Adipose tissue (tissue), 3 donors: ENCODE data around the gene ERP44. TPM values are rescaled to one million over a fixed set of nuclear protein-coding genes. Genes with fewer than 3 reads are reported as not detected.
"Not testable (repeated sequence)": the region's sequence is repeated elsewhere in the genome, so short reads cannot be mapped to it uniquely, and the experiment has no call there.

Experiments
- H3K27ac ChIP-seq: one replicate; pipeline ENCODE4 v1.5.1; 2013; ENCODE audit warnings: low read depth, low read length
- WGBS, 3 donors: extraction: QIAGEN DNeasy Blood & Tissue Kit; methylation state at CpG; one replicate each; pipeline ENCODE4 v1.1.7; 2013; 5-methylcytosine and 5-hydroxymethylcytosine counted together
- polyA plus RNA-seq, 3 donors: library from polyadenylated mRNA; stranded (reverse); fragments of 200-250 nt; gene quantifications; one replicate each; pipeline ENCODE4 v1.2.3, GENCODE V29; 2013
- donor health status: healthy with polysubstance abuse.
- donor health status: Bipolar disorder and iron deficiency.
- donor health status: healthy.

ERP44 gene
- polyA plus RNA-seq, 3 donors: 11.2 to 15.0 (median 14.1) TPM

- no peak overlapping the region for H3K27ac ChIP-seq
- 93 to 97% (median 95%) methylated on average over 2 of the region's 2 CpGs for WGBS, 3 donors
These were observed 68.3 kb downstream of the ERP44 start for GRCh38 chr9:100030548-100030947.

- WGBS, 3 donors: 72 to 78% (median 74%) methylated on average over 3 of the region's 3 CpGs
- H3K27ac ChIP-seq: no peak overlapping the region
These were observed 69.5 kb downstream of the ERP44 start for GRCh38 chr9:100029251-100029650.

GRCh38 chr9:100028201-100028784, 70.5 kb downstream of the ERP44 start:
- H3K27ac ChIP-seq: no peak overlapping the region
- WGBS, 3 donors: 47 to 61% (median 57%) methylated on average over 2 of the region's 2 CpGs

- WGBS, 3 donors: 41 to 52% (median 51%) methylated on average over 2 of the region's 2 CpGs
- no peak overlapping the region for H3K27ac ChIP-seq
These were observed 71.3 kb downstream of the ERP44 start for GRCh38 chr9:100027543-100027942.

GRCh38 chr9:100021931-100022330, 76.9 kb downstream of the ERP44 start:
- H3K27ac ChIP-seq: no peak overlapping the region
- 85 to 91% (median 90%) methylated on average over 3 of the region's 3 CpGs for WGBS, 3 donors

- WGBS, 3 donors: 94 to 95% (median 94%) methylated on average over 5 of the region's 5 CpGs
- H3K27ac ChIP-seq: no peak overlapping the region
These were observed 78.5 kb downstream of the ERP44 start for GRCh38 chr9:100020121-100020795.

GRCh38 chr9:100019541-100019940, 79.3 kb downstream of the ERP44 start:
- no peak overlapping the region for H3K27ac ChIP-seq
- WGBS, 3 donors: 94 to 98% (median 97%) methylated on average over 1 of the region's 1 CpG

GRCh38 chr9:100014846-100015245, 84.0 kb downstream of the ERP44 start:
- H3K27ac ChIP-seq: no peak overlapping the region

GRCh38 chr9:100013573-100013972, 85.2 kb downstream of the ERP44 start:
- 74 to 95% (median 92%) methylated on average over 2 of the region's 2 CpGs for WGBS, 3 donors

GRCh38 chr9:100012279-100012678, 86.5 kb downstream of the ERP44 start:
- H3K27ac ChIP-seq: no peak overlapping the region

More at GRCh38 chr9:100013573-100013972, 85.2 kb downstream of the ERP44 start:
- no peak overlapping the region for H3K27ac ChIP-seq

GRCh38 chr9:100011062-100011681, 87.6 kb downstream of the ERP44 start:
- WGBS, 3 donors: 59 to 73% (median 68%) methylated on average over 1 of the region's 1 CpG
- no peak overlapping the region for H3K27ac ChIP-seq

- 97 to 99% (median 99%) methylated on average over 5 of the region's 5 CpGs for WGBS, 3 donors
- H3K27ac ChIP-seq: no peak overlapping the region
These were observed 99.0 kb downstream of the ERP44 start for GRCh38 chr9:99999797-100000196.

- H3K27ac ChIP-seq: no peak overlapping the region
- WGBS, 3 donors: 97 to 99% (median 97%) methylated on average over 25 to 26 of the region's 26 CpGs
These were observed 99.9 kb downstream of the ERP44 start for GRCh38 chr9:99998866-99999265.

GRCh38 chr9:99998266-99998665, 100.5 kb downstream of the ERP44 start:
- H3K27ac ChIP-seq: no peak overlapping the region
- 92 to 94% (median 94%) methylated on average over 22 of the region's 22 CpGs for WGBS, 3 donors

GRCh38 chr9:99990508-99990907, 108.3 kb downstream of the ERP44 start:
- not testable (repeated sequence) for H3K27ac ChIP-seq
- WGBS, 3 donors: 88 to 94% (median 90%) methylated on average over 2 of the region's 2 CpGs

GRCh38 chr9:99986642-99987041, 112.2 kb downstream of the ERP44 start:
- H3K27ac ChIP-seq: no peak overlapping the region

- WGBS, 3 donors: 74 to 87% (median 83%) methylated on average over 2 of the region's 2 CpGs
- H3K27ac ChIP-seq: no peak overlapping the region
These were observed 118.2 kb downstream of the ERP44 start for GRCh38 chr9:99980598-99980997.

GRCh38 chr9:99978221-99978620, 120.6 kb downstream of the ERP44 start:
- 92 to 97% (median 94%) methylated on average over 1 of the region's 1 CpG for WGBS, 3 donors
- no peak overlapping the region for H3K27ac ChIP-seq

- no peak overlapping the region for H3K27ac ChIP-seq
- WGBS, 3 donors: 85 to 91% (median 87%) methylated on average over 3 of the region's 3 CpGs
These were observed 121.6 kb downstream of the ERP44 start for GRCh38 chr9:99977033-99977792.
